K562 (cell line): ENCODE data around the gene SPATA20. TPM values are rescaled to one million over a fixed set of nuclear protein-coding genes. Genes with fewer than 3 reads are reported as not detected.

Experiments
- ATAC-seq: fragments of 200-7000 bp; cut with Tn5 transposase; 3 replicates; pipeline ENCODE4 v1.9.1; 2020; ENCODE audit warnings: moderate library complexity
- BruUV-seq: library from RNA; stranded (reverse); fragments of 400-500 nt; replicated peaks from 2 replicates; lab custom pipeline; 2021; lab: Mats Ljungman, UMichigan
- CTCF ChIA-PET: fragments of 300-600 bp; formaldehyde crosslinking; extraction: SDS; loops from one replicate; lab custom pipeline; 2021; ENCODE audit warnings: low intra/inter-chr PET ratio; lab: Yijun Ruan, JAX
- POLR2A ChIA-PET: fragments of 300-600, 350-650 bp; sonication (Branson Sonifier 250); formaldehyde crosslinking; extraction: SDS; loops from one replicate; lab custom pipeline; 2021; ENCODE audit warnings: antibody characterized with exemption, inconsistent platforms; lab: Yijun Ruan, JAX
- DNase-seq, 4 experiments: peaks; one replicate each; pipeline versions ENCODE4 v3.0.0 to v3.0.0-alpha.2; 2011 to 2018; ENCODE audit warnings: low spot score in 3 of 4, mixed read lengths in 3 of 4; ENCODE audit errors: extremely low read depth in 1 of 4
- FAIRE-seq: peaks from 2 replicates; lab custom pipeline; 2011; peaks lifted over from hg19 to GRCh38; lab: Jason Lieb, UNC
- H2AFZ ChIP-seq: 2 replicates; pipeline ENCODE4 v1.6.0; 2011; ENCODE audit warnings: low read depth, low read length, control low read depth, inconsistent platforms
- H3K27ac ChIP-seq: fragments of 200-600 bp; 3 replicates; pipeline ENCODE4 v1.8.0; 2011; ENCODE audit warnings: low read depth, mild to moderate bottlenecking, control low read depth, inconsistent platforms, low read length, moderate library complexity, mixed read lengths; ENCODE audit errors: extremely low read depth
- H3K27me3 ChIP-seq, 2 experiments: fragments of 300-600 bp in 1 of 2; 2 replicates in 1 of 2; 3 replicates in 1 of 2; pipeline versions ENCODE4 v1.6.0 to v1.8.0; 2011; ENCODE audit warnings: inconsistent platforms in 2 of 2, low read length in 2 of 2, mild to moderate bottlenecking in 1 of 2, mixed read lengths in 1 of 2, moderate library complexity in 1 of 2; ENCODE audit not compliant: control insufficient read depth in 2 of 2, insufficient read depth in 2 of 2
- H3K36me3 ChIP-seq: fragments of 300-600 bp; 3 replicates; pipeline ENCODE4 v1.8.0; 2011; ENCODE audit warnings: mild to moderate bottlenecking, low read length, inconsistent platforms; ENCODE audit not compliant: control insufficient read depth, insufficient read depth
- H3K4me1 ChIP-seq, 2 experiments: fragments of 200-600 bp in 1 of 2; replicated peaks in 1 of 2; 2 replicates in 1 of 2; 3 replicates in 1 of 2; pipeline versions ENCODE4 v1.5.1 to v1.8.0; 2011; ENCODE audit warnings: inconsistent platforms in 2 of 2, low read length in 2 of 2, mild to moderate bottlenecking in 1 of 2, mixed read lengths in 1 of 2, moderate library complexity in 1 of 2; ENCODE audit not compliant: control insufficient read depth in 2 of 2, insufficient read depth in 2 of 2
- H3K4me2 ChIP-seq: 2 replicates; pipeline ENCODE4 v1.6.1; 2011; ENCODE audit warnings: low read length, control low read depth, inconsistent platforms, mixed read lengths; ENCODE audit not compliant: insufficient read depth
- H3K4me3 ChIP-seq: fragments of 200-600 bp; sonication (generic), shearing (Covaris generic); 2 replicates; pipeline ENCODE4 v1.5.1; 2016; ENCODE audit warnings: control low read depth, inconsistent platforms
- H3K79me2 ChIP-seq: fragments of 200-600 bp; 3 replicates; pipeline ENCODE4 v1.8.0; 2011; ENCODE audit warnings: low read length, inconsistent platforms; ENCODE audit not compliant: control insufficient read depth, insufficient read depth
- H3K9ac ChIP-seq, 2 experiments: 2 replicates each; pipeline versions ENCODE4 v1.6.0 to v1.6.1; 2011; ENCODE audit warnings: low read depth in 2 of 2, low read length in 2 of 2, control low read depth in 1 of 2, inconsistent platforms in 1 of 2, mild to moderate bottlenecking in 1 of 2, mixed read lengths in 1 of 2; ENCODE audit not compliant: insufficient read depth in 1 of 2
- H3K9me1 ChIP-seq: one replicate; pipeline ENCODE4 v1.6.0; 2011; ENCODE audit warnings: inconsistent platforms, mild to moderate bottlenecking, low read length, moderate library complexity; ENCODE audit not compliant: control insufficient read depth, insufficient read depth
- H3K9me3 ChIP-seq: replicated peaks from 2 replicates; pipeline ENCODE4 v1.5.1; 2011; ENCODE audit warnings: low read depth, low read length, inconsistent platforms; ENCODE audit not compliant: control insufficient read depth, insufficient read depth
- H4K20me1 ChIP-seq: replicated peaks from 2 replicates; pipeline ENCODE4 v1.6.1; 2011; ENCODE audit warnings: low read length, inconsistent platforms, mixed read lengths; ENCODE audit not compliant: control insufficient read depth, insufficient read depth
- CBX1 ChIP-seq: sonication (generic); IDR thresholded peaks from 2 replicates; pipeline ENCODE4 v1.6.1; 2016; ENCODE audit warnings: antibody characterized with exemption, low read depth, mild to moderate bottlenecking
- DACH1 ChIP-seq: fragments of 450-650 bp; IDR thresholded peaks from 2 replicates; pipeline ENCODE4 v1.6.1; 2018; ENCODE audit not compliant: partially characterized antibody
- EZH2 ChIP-seq: IDR thresholded peaks from 2 replicates; pipeline ENCODE4 v1.6.1; 2012; ENCODE audit warnings: low read depth, mild to moderate bottlenecking, inconsistent platforms, low read length, borderline replicate concordance
- HDAC6 ChIP-seq: IDR thresholded peaks from 2 replicates; pipeline ENCODE4 v1.6.1; 2012; ENCODE audit warnings: low read depth, mild to moderate bottlenecking, control low read depth, inconsistent platforms, low read length, moderate library complexity
- LEF1 ChIP-seq: fragments of 450-650 bp; IDR thresholded peaks from 2 replicates; pipeline ENCODE4 v1.6.1; 2016; ENCODE audit warnings: mild to moderate bottlenecking
- MXD1 ChIP-seq: fragments of 250-450 bp; sonication (Bioruptor Pico); IDR thresholded peaks from 2 replicates; pipeline ENCODE4 v1.8.0; 2021; ENCODE audit warnings: borderline replicate concordance, mild to moderate bottlenecking, moderate library complexity; ENCODE audit not compliant: poor library complexity, severe bottlenecking
- SRSF9 ChIP-seq: fragments of 200-400 bp; formaldehyde crosslinking; IDR thresholded peaks from 2 replicates; pipeline ENCODE4 v1.6.1; 2017; ENCODE audit warnings: low read depth, low read length, borderline replicate concordance
- TEAD1 ChIP-seq, 2 experiments: fragments of 450-650 bp in 1 of 2; sonication (generic) in 1 of 2; formaldehyde crosslinking; IDR thresholded peaks; 2 replicates each; pipeline versions ENCODE4 v1.4.0 to v1.8.0; 2020 to 2022; ENCODE audit warnings: mild to moderate bottlenecking in 2 of 2, missing genetic modification reagents in 1 of 2
- WGBS: fragments of 100-300 bp; shearing (Covaris generic); methylation state at CpG from one replicate; pipeline ENCODE4 v1.1.6; 2016; ENCODE audit warnings: low coverage, mixed read lengths; ENCODE audit not compliant: insufficient coverage; ENCODE audit errors: missing lambda C conversion rate; 5-methylcytosine and 5-hydroxymethylcytosine counted together
- in situ Hi-C: fragments of 300-500 bp; cut with MboI; formaldehyde crosslinking; loops from 4 replicates; pipeline ENCODE4 v1.15.0; 2018; ENCODE audit warnings: inconsistent platforms, mixed read lengths
- intact Hi-C: fragments of 100-400 bp; cut with micrococcal nuclease; formaldehyde crosslinking; loops from 2 replicates; pipeline ENCODE4 v1.14.2; 2022
- polyA plus RNA-seq, 8 experiments: library from polyadenylated mRNA; depleted of rRNA in 4 of 8; stranded (reverse) in 5 of 8; unstranded in 3 of 8; fragments of >200 nt; fragmentation: Nextera tagmentation in 2 of 8; fragmentation: Illumina TruSeq in 1 of 8; extraction: Ambion mirVana in 2 of 8; extraction: Trizol in 1 of 8; gene quantifications; 2 replicates each; pipeline versions ENCODE4 v1.2.1 to v1.2.3, GENCODE V29; 2011 to 2014; ENCODE audit warnings: inconsistent platforms in 1 of 8, missing spikeins in 1 of 8
- total RNA-seq, 7 experiments: library from RNA; depleted of rRNA in 6 of 7; stranded (reverse); fragments of >200 nt in 6 of 7; fragmentation: Illumina TruSeq in 2 of 7; extraction: Trizol in 2 of 7; gene quantifications; 2 replicates each; pipeline versions ENCODE4 v1.2.1 to v1.2.3, GENCODE V29; 2011 to 2021; ENCODE audit warnings: low replicate concordance in 1 of 7
- TF ChIP-seq, protein P1 (sequence below), 2 experiments: fragments of 450-650 bp in 1 of 2; sonication (generic) in 1 of 2; formaldehyde crosslinking; conservative IDR thresholded peaks; 2 replicates each; pipeline versions ENCODE4 v1.4.0 to v1.8.1; 2020 to 2022; ENCODE audit warnings: mild to moderate bottlenecking in 1 of 2, missing genetic modification reagents in 1 of 2

SPATA20 gene
- total and polyA plus RNA-seq, 9 of the 15 experiments (the other 6 are each of a cell fraction or from before 2014, with no cell fraction given): 0.08 to 4.0 (median 1.5) TPM

GRCh38 chr17:50541716-50542688 lies 5.0 kb upstream of the SPATA20 start:
- intact Hi-C loops (no loop called here), in situ Hi-C loops (loop anchor here (10.0 kb wide), 1 partner anchor 413 kb away; no protein-coding TSS in a partner anchor)
- 0 out of 2 replicates have a peak, but pooled peaks cover 4% of the 10 kb centered on the region for H4K20me1 ChIP-seq
- H3K4me1 ChIP-seq: peaks cover 9 to 47% of the 10 kb centered on the region in 2 experiments; a peak in 4 of 5 replicates
- DNase-seq (peak; percentile 90 to 99 (median 99)), FAIRE-seq (peak; percentile 58), ATAC-seq (peak; percentile 95)
- H3K4me3 ChIP-seq: peak overlapping the region; percentile 41
- peak overlapping the region; percentile 98 for H2AFZ ChIP-seq
- ChIA-PET CTCF (interaction anchor here (0.6 to 1.1 kb wide), 2 partner anchors 63 to 140 kb away, joined by 3 to 4 read pairs; no protein-coding TSS in a partner anchor), POLR2A (interaction anchor here (0.6 to 1.2 kb wide), 7 partner anchors 9 to 351 kb away, joined by 3 to 4 read pairs (median 3); partner anchors contain the start of genes EPN3 and TOB1)
- H3K9me3 ChIP-seq: no peaks in the 10 kb centered on the region
- peaks cover 0 to 3% of the 10 kb centered on the region in 2 experiments; a peak in 1 of 5 replicates for H3K27me3 ChIP-seq
- 5% methylated on average over 56 of the region's 82 CpGs for WGBS
- peak overlapping the region; percentile 60 to 87; a peak in 3 of 4 replicates for H3K9ac ChIP-seq
- no peaks in the 10 kb centered on the region for H3K36me3 ChIP-seq
- H3K4me2 ChIP-seq: peak overlapping the region; percentile 96
- peak overlapping the region; percentile 34; the same call in 2 of the 3 replicates for H3K27ac ChIP-seq
- no TSS peak for BruUV-seq
- H3K9me1 ChIP-seq: no peaks in the 10 kb centered on the region
- no peaks in the 10 kb centered on the region for H3K79me2 ChIP-seq
- TF ChIP-seq, protein P1, sequence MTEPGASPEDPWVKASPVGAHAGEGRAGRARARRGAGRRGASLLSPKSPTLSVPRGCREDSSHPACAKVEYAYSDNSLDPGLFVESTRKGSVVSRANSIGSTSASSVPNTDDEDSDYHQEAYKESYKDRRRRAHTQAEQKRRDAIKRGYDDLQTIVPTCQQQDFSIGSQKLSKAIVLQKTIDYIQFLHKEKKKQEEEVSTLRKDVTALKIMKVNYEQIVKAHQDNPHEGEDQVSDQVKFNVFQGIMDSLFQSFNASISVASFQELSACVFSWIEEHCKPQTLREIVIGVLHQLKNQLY (CRISPR knock-in tag; conservative IDR thresholded peaks at IDR 0.05): no peak
- no peak for TF ChIP-seq DACH1
- no peak for TF ChIP-seq EZH2
- peak in 1 of 2 experiments; percentile 90; a peak in 2 of 4 replicates for TF ChIP-seq TEAD1 (CRISPR knock-in tag; IDR thresholded peaks at IDR 0.05)
- no peak for TF ChIP-seq MXD1 (CRISPR knock-in tag)
- no peak for TF ChIP-seq HDAC6
- 0 out of 2 replicates have a peak, but pooled peaks have one; percentile 25 for TF ChIP-seq CBX1
- TF ChIP-seq SRSF9: no peak
- no peak for TF ChIP-seq LEF1
